GM18520 (cell line): ENCODE results near the gene TTC32.

Source experiments
- ATAC-seq: cut with Tn5 transposase; IDR thresholded peaks from one replicate; pipeline ENCODE4 v1.9.1; 2021; ENCODE audit not compliant: unreplicated experiment

TTC32 gene

GRCh38 chr2:19878268-19879046 lies 23.3 kb downstream of the TTC32 start:
- no peak for ATAC-seq

DNA sequence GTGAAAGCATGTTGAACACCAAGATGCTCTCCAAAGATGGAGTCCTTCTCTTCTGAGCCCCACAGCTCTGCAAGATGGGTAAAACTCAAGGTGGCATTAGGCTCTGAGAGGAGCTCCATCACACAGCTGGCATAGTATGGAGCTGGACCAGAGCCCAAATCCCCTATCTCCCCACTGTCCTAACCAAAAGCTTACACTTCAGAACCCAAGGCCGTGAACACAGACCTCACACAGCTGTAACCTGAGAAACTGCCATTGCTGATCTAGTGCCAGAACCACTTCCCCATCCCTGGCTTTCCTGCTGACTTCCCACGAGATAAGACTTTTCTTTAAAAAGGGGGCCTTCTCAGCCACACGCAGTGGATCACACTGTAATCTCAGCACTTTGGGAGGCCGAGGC lies 25.0 kb downstream of the TTC32 start:
- no peak for ATAC-seq

GRCh38 chr2:19875280-19875679 lies 26.5 kb downstream of the TTC32 start:
- no peak for ATAC-seq

DNA sequence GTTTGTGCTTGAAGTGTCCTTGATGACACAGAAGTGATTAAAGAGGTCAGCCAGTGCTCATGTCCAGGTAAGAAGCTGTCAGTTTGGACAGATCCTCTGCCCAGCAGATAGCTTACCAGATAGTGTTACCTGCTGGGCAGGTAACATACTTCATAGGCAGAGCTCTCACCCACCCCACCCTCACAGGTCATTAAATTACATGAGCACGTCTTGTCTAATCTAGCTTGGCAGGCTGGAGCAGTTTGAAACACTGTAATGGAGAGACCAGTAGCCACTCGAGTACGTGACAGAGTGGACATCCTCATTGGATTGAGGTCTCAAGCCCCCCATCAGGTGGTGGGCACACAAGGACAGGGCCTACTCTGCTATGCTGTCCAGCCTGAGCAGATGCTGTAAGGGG lies 27.1 kb downstream of the TTC32 start:
- ATAC-seq, result no peak

DNA sequence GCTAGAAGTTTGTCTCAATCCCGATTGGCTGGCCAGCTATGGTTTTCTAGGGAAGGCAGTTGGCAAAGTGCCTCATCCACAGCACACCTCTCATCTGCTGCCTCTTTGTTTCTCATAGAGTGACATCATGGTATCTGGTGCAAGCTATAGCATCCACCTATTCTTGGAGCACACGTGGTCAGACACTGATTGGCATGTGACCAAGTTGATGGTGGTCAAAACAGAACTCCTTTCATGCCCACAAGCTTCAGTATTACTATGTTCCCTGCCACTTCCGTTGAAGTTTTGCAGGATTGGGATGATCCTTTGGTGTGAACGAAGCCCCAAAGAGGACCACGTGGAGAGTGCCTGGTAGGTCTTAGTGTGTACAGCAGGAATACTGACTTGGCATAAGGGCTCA lies 28.8 kb downstream of the TTC32 start:
- no peak for ATAC-seq

DNA sequence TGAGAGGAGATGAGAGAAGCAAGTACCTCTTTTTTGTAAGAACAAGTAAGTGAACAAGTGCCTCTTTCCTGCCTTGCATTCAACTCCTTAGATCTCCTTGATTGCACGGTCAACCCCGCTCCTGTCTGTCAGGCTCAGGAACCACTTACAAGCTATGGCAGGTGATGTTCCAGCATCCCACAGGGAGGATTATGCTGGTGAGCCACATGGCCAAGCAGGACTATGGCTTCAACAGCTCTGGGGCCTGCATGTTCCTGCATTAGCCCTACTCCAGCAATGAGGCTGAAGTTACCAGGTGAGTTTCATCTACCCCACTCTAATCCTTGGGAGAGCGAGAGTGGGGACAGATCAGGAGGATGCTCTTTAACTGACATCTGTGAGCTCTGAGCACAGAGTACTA lies 29.5 kb downstream of the TTC32 start:
- no peak for ATAC-seq

GRCh38 chr2:19871836-19872235 lies 29.9 kb downstream of the TTC32 start:
- ATAC-seq, result no peak

- ATAC-seq, result no peak
Observed at GRCh38 chr2:19870792-19871191, 31.0 kb downstream of the TTC32 start.

DNA sequence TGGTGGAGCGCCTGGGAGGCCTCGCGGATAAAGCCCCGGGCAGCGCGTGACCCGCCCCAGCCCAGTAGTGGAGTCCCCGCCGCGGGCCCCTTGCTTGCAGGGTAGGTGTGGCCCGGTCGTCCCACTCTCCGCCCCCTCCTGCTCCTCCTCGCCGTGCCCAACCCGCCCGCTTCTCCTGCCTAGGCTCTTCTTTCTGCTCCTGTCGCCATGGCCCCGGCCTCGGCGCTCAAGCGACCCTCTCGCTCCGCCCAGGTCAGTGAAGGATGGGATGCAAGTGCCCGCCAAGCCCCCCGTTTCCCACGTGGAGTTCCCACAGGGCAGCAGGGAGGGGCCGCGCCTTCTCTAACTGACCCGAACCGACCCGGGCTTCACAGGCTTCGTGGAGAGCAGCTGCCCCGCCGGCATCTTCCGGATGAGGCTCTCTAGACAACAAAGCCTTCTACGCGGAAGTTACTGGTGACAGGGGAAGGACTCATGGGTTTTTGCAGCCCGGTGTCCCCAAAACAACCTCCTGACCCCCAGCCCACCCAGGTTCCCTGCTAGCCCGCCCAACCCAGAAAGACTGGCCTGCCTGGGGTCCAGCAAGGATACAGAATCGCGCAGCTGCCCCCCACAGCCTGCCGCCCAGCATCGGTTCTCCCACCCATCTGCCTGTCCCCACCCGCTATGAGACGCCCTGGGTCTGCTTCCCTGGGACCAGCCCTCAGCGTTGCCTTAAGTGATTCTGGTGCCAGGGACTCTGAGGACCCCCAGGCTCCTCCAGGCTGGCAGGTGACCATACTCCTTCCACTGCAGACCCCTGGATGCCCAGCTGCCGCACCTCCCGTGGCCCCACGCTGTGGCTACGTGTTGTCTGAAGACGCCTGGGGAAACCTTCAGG lies 32.8 kb downstream of the TTC32 start:
- ATAC-seq, result peak; percentile 36

DNA sequence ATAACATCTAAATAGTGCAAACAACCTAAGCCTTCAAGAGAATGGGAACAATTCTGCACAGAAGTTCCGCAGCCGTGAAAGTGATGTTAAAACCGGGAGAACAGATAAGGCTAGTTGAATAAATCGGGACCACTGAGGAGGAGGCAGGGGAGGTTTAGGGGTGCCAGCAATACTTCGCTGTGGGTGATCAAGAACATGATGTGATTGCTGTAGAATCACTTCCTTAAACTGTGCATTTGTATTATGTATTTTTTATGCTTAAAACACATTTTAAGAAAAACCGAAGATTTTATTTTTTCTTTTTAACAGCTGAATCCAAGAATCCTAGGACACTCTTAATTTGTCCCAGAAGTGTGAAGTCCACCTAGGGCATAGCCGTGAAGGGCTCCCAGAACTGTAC lies 33.6 kb downstream of the TTC32 start:
- ATAC-seq, result no peak

DNA sequence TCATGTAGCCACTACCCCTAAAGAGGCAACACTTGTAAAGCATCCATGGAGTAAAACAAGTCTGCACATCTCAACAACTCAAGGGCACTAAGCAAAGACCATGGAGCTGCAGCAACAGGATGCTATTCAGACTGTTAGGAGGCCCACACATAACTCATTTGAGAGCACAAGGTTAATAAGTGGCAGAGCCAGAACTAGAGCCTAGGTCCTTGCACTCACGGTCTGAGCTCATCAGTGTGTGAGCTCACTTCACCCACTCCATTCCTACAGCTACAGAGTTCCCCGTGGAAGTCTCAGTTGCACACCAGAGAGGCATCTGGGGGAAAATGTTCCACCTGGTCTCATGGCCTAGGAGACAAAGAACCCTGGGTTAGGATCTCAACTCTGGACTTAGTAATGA lies 35.0 kb downstream of the TTC32 start:
- ATAC-seq, result no peak

- ATAC-seq, result no peak
Observed at GRCh38 chr2:19865151-19865550, 36.6 kb downstream of the TTC32 start.

GRCh38 chr2:19864381-19864780 lies 37.4 kb downstream of the TTC32 start:
- no peak for ATAC-seq

DNA sequence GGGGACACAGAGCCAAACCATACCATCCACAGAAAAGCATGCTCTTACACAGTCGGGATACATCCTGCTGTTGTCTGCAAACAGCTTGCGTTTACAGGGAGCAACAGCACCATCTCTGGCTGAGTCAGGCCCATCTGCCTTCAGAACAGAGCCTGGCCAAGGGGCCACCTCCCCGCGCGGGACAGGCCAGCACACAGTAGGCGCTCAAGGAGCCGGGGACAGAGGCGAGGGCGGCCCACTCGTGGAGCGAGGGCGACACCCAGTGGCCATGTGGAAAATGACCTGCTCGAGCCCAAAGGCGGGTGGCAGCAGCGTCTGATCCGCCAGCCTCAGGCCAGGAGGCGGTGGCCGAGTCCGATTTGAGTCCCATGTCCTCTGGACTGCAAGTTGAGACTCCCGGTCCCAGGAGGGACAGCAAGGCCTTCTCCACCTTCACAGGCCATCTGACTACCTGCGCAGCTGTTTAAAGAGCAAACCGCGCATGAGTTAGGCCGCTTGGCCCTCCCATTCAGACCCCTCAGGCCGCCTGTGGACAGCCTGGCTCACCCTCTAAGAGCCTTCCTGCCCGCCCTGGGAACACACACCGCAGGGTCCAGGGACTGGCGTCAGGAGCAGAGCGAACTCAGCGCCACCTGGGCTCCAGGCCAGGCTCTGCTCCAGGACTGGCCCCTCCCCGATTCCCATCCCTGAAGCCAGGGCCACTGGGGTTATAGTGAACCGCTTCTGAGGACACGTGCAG lies 38.3 kb downstream of the TTC32 start:
- peak; percentile 76 for ATAC-seq

- no peak for ATAC-seq
Observed at GRCh38 chr2:19861813-19862212, 40.0 kb downstream of the TTC32 start.

DNA sequence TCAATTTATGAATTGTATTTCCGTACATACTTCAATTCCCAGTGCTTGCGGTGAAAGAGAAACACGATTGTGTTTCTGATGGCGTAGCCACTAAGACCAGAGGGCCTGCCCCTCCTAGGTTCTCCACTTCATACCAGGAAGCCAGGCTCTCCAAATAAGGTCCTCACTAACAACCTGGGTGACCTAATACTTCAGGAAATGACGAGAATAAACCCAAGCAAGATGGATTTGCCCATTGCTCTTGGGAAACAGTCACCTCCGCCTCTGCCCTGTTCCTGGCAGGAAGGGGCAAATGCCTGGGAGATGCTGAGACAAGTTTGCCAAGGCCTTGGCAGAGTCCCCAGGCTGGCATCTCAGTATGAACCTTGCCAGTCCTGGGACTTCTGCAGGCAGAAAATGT lies 41.8 kb downstream of the TTC32 start:
- ATAC-seq, result no peak

GRCh38 chr2:19859565-19859964 lies 42.2 kb downstream of the TTC32 start:
- no peak for ATAC-seq

DNA sequence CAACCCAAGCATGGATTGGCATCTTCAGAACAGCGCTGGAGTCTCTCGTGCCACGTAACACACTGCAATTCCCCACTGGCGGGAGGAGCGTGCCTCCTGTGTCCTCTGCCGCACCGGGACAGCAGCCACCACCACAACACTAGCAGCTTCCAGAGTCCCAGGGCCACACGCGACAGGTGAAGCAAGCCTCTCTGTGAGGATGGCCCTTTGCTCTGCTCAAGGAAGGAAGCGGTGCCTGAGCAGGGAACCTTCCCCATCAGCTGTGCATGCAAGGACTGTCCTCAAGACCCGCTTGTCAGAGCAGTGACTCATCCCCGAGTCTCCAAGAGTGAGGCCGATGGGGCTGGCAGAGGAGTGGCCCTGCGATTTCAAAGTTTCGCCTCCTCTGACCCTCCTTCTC lies 44.0 kb downstream of the TTC32 start:
- ATAC-seq, result no peak

DNA sequence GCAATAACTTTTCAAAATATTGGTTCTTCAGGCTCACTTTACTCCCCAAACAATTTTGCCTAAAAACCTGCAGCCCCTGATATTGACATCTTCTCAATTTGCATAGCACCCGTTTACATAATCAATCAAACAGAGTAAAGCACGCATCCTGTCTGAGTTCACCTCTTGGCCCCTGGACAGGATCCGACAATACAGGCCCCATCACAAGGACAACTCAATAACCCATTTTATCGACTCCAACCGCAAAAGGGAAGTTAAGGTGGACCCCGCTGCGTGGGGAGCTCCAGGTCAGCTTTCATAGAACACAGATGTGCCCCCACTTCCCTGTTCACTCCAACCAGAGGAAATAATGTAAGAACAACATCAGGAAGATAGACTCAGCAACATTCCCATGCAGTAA lies 44.7 kb downstream of the TTC32 start:
- no peak for ATAC-seq

DNA sequence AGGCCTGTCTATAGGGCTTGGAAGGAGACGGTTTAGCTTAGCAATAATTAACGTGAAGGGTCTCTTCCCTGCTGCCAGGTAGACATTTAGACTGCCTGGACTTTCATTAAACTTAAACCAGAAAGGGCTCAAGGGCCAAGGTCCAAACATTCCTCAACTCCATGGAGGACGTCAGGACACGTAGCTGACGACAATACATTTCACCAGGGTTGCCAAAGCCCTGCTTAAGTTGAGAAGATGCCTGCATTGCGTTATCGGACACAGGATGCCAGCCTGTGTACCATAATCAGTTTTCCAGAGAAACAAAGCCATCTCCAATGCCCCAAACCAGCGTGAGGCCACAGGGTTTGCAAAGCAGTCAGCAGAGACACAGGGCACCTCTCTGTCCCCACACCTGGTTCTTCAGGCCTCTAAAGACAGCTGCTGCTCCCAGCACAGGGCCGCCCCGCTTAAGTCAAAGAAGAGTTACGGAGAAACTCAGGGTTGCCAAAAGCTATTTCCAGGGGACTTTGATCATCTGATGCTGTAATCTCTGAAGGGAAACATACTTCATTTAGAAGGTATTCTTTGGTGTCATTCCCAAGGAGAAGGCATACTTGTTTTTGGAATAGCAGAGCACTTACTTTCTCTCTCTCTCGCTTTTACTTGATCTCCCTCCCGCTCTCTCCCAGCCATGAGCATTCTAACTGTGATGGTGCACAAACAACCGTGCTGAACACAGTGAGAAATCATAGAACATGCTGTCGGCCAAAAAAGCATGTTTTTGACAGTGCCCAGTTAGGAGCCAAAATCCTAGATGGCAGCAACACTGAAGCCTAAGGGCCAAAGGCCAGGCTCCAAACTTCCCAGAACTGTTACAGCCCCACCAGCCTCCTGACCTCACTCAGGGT lies 46.0 kb downstream of the TTC32 start:
- ATAC-seq, result no peak
